HS-27A (cell line): Measurements from ENCODE around the gene CD53.
A peak's percentile ranks its signal among the peaks of the same experiment; 100 is the strongest.
"Not testable (repeated sequence)": the region's sequence is repeated elsewhere in the genome, so short reads cannot be mapped to it uniquely, and the experiment has no call there.

Experiments
- DNase-seq: peaks from one replicate; pipeline ENCODE4 v3.0.0-alpha.2; 2012; ENCODE audit warnings: low read depth, missing footprints

Gene CD53

GRCh38 chr1:110872745-110873720 lies at the start of gene CD53:
Gene CD53 (plus strand): TSS chr1:110873148. CDS start chr1:110891409, 18,261 bp downstream.
- DNase-seq = no peak

GRCh38 chr1:110824192-110824591 lies 48.8 kb upstream of the CD53 start:
- DNase-seq = no peak

GRCh38 chr1:110829955-110830553 lies 42.9 kb upstream of the CD53 start:
- peak; percentile 5 for DNase-seq

- DNase-seq = not testable (repeated sequence)
These were observed 39.2 kb upstream of the CD53 start for GRCh38 chr1:110833779-110834178.

- no peak for DNase-seq
These were observed 26.1 kb upstream of the CD53 start for GRCh38 chr1:110846861-110847260.

- no peak for DNase-seq
These were observed 22.8 kb upstream of the CD53 start for GRCh38 chr1:110850145-110850544.

GRCh38 chr1:110850627-110851026 lies 22.3 kb upstream of the CD53 start:
- DNase-seq = no peak

GRCh38 chr1:110853135-110853534 lies 19.8 kb upstream of the CD53 start:
- no peak for DNase-seq

- DNase-seq = no peak
These were observed 16.5 kb upstream of the CD53 start for GRCh38 chr1:110856410-110856809.

- no peak for DNase-seq
These were observed 14.7 kb upstream of the CD53 start for GRCh38 chr1:110857964-110858948.

GRCh38 chr1:110859062-110859461 lies 13.9 kb upstream of the CD53 start:
- no peak for DNase-seq

GRCh38 chr1:110860174-110860573 lies 12.8 kb upstream of the CD53 start:
- no peak for DNase-seq

- DNase-seq = not testable (repeated sequence)
These were observed 12.3 kb upstream of the CD53 start for GRCh38 chr1:110860620-110861019.

GRCh38 chr1:110861942-110862341 lies 11.0 kb upstream of the CD53 start:
- DNase-seq = not testable (repeated sequence)

- DNase-seq = no peak
These were observed 8.7 kb upstream of the CD53 start for GRCh38 chr1:110864287-110864686.

GRCh38 chr1:110870721-110871388 lies 2.1 kb upstream of the CD53 start:
- no peak for DNase-seq

- no peak for DNase-seq
These were observed 593 bp upstream of the CD53 start for GRCh38 chr1:110872366-110872744.

GRCh38 chr1:110873856-110874255 lies 908 bp downstream of the CD53 start:
- no peak for DNase-seq

GRCh38 chr1:110874324-110875215 lies 1.6 kb downstream of the CD53 start:
- no peak for DNase-seq

- no peak for DNase-seq
These were observed 2.3 kb downstream of the CD53 start for GRCh38 chr1:110875216-110875731.
